Brain microvascular endothelial cell (primary cell): ENCODE data around the gene ZNF146.

Experiments used
- DNase-seq: peaks from one replicate; pipeline ENCODE4 v3.0.0-alpha.2; 2020
- H3K27ac ChIP-seq: fragments of 250-450 bp; sonication (Bioruptor Pico); 2 replicates; pipeline ENCODE4 v1.5.1; 2020; ENCODE audit warnings: mild to moderate bottlenecking, moderate library complexity
- H3K27me3 ChIP-seq: fragments of 250-450 bp; sonication (Bioruptor Pico); replicated peaks from 2 replicates; pipeline ENCODE4 v1.5.1; 2020; ENCODE audit warnings: mild to moderate bottlenecking
- H3K36me3 ChIP-seq: fragments of 250-450 bp; sonication (Bioruptor Pico); replicated peaks from 2 replicates; pipeline ENCODE4 v1.5.1; 2020; ENCODE audit warnings: mild to moderate bottlenecking
- H3K4me3 ChIP-seq: 2 replicates; pipeline ENCODE4 v1.5.1; 2011; ENCODE audit warnings: low read depth, mild to moderate bottlenecking, control low read depth, low read length, moderate library complexity
- in situ Hi-C: cut with HindIII; loops from 2 replicates; pipeline ENCODE4 v1.10.0; 2017; ENCODE audit warnings: low sequenced_read_pairs, low pct_ligation_motif_present
- TF ChIP-seq, protein P1 (sequence below): IDR thresholded peaks from 2 replicates; pipeline ENCODE4 v1.5.1; 2011; ENCODE audit warnings: low read depth, mild to moderate bottlenecking, moderate library complexity, low read length, control low read depth, inconsistent platforms; ENCODE audit errors: missing control alignments

ZNF146 gene

DNA sequence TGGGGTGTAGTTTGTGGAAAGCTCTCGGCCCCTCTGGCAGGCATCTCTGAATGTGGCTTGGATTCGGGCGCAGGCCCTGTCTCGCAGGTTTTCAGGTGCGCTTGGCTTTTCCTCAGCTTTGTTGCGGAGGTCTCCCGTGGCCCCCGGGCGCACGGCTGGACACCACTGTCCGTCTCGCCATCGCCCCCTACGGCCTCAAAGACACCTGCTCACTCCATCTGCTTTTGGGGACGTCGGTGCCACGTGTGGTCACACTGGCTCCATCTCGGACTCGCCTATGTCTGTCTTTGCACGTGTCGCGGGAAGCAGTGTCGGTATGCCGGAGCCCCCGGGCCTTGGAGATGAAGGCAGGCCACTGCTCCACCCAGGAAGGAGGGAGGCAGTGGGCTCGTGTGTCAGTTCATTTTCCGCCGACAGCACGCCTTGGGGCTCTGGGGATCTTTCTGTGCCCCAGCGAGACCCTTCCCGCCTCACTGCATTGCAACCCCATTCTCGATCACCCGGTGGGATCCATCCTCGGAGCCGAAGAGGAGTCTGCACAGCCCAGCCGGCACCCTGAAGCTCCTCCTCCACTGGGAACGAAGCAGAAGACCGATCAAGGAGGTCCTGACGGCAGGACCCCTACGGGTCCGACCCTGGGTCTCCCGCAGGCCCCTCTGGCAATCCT, 42.1 kb downstream of the ZNF146 start:
- TF ChIP-seq, protein P1, sequence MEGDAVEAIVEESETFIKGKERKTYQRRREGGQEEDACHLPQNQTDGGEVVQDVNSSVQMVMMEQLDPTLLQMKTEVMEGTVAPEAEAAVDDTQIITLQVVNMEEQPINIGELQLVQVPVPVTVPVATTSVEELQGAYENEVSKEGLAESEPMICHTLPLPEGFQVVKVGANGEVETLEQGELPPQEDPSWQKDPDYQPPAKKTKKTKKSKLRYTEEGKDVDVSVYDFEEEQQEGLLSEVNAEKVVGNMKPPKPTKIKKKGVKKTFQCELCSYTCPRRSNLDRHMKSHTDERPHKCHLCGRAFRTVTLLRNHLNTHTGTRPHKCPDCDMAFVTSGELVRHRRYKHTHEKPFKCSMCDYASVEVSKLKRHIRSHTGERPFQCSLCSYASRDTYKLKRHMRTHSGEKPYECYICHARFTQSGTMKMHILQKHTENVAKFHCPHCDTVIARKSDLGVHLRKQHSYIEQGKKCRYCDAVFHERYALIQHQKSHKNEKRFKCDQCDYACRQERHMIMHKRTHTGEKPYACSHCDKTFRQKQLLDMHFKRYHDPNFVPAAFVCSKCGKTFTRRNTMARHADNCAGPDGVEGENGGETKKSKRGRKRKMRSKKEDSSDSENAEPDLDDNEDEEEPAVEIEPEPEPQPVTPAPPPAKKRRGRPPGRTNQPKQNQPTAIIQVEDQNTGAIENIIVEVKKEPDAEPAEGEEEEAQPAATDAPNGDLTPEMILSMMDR, result no peak
- in situ Hi-C loops, result no loop called here

GRCh38 chr19:36257520-36257876, 42.6 kb downstream of the ZNF146 start:
- H3K36me3 ChIP-seq, result no peaks in the 10 kb centered on the region
- TF ChIP-seq, protein P1, result no peak
- no peak for DNase-seq
- H3K27me3 ChIP-seq, result no peaks in the 10 kb centered on the region
- H3K4me3 ChIP-seq, result peak overlapping the region; percentile 39
- in situ Hi-C loops, result no loop called here
- H3K27ac ChIP-seq, result no peak overlapping the region

More for the DNA sequence above, 42.1 kb downstream of the ZNF146 start:
- Histone ChIP-seq H3K27ac (no peak overlapping the region), H3K27me3 (no peaks in the 10 kb centered on the region), H3K36me3 (no peaks in the 10 kb centered on the region), H3K4me3 (peak overlapping the region; percentile 39)
- no peak for DNase-seq

DNA sequence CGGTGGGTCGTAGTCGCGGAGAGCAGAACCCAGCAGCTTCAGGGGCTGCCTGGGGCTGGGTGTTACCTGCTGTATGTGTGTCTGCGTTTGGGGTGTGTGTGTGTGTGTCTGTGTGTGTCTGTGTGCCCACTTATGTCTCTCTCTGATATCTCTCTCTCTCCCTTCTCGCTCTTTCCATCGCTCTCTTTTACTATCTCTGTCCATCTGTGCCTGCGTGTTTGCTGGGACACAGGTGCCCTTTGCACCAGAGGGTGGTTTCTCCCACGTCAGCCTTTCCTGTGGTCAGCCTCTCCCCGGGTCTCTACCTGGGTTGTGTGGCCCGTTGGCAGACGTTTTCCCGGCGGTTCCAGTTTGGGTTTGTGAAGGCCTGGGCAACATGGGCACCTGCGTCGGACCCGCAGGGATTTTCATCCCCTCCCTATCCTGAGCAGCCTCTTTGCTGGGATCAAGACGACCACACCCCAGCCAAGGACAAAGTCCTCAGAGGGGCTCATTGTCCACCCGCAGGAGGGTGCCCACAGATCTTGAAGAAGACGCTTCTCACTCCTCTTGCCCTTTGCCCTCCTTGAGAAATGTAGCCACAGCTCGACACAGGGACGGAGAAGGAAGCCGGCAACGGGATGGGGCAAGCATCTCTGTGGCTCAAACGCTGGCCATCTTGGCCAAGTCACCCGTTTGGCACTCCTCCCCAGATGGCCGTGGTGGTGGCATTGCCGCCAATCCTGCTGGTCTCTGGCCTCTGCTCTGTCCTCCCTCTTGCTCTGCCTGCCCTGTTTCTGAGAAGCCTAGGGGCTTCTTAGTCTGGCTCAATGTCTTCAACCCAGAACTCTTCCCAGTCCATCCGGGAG, 43.3 kb downstream of the ZNF146 start:
- in situ Hi-C loops, result no loop called here
- no peak for DNase-seq
- H3K27ac ChIP-seq, result no peak overlapping the region
- TF ChIP-seq, protein P1, result no peak
- no peak overlapping the region for H3K4me3 ChIP-seq
- no peaks in the 10 kb centered on the region for H3K27me3 ChIP-seq
- H3K36me3 ChIP-seq, result no peaks in the 10 kb centered on the region

DNA sequence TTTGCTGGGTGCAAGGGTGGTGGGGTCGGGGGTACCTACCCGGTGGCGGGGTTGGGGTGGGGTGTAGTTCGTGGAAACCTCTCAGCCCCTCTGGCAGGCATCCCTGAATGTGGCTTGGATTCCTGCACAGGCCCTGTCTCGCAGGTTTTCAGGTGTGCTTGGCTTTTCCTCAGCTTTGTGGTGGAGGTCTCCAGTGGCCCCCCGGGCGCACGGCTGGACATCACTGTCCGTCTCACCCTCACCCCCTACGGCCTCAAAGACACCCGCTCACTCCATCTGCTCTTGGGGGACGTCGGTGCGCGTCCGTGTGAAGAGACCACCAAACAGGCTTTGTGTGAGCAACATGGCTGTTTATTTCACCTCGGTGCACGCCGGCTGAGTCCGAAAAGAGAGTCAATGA, 44.3 kb downstream of the ZNF146 start:
- no peaks in the 10 kb centered on the region for H3K27me3 ChIP-seq
- no peaks in the 10 kb centered on the region for H3K36me3 ChIP-seq
- TF ChIP-seq, protein P1, result no peak
- in situ Hi-C loops, result no loop called here
- no peak overlapping the region for H3K27ac ChIP-seq
- no peak for DNase-seq
- no peak overlapping the region for H3K4me3 ChIP-seq

GRCh38 chr19:36265064-36265463, 50.2 kb downstream of the ZNF146 start:
- in situ Hi-C loops, result no loop called here
- no peak for DNase-seq
- no peaks in the 10 kb centered on the region for H3K27me3 ChIP-seq
- no peak overlapping the region for H3K4me3 ChIP-seq
- H3K27ac ChIP-seq, result no peak overlapping the region
- no peaks in the 10 kb centered on the region for H3K36me3 ChIP-seq
- TF ChIP-seq, protein P1, result no peak
